ENCODE data around the gene LSM4. TPM values are rescaled to one million over a fixed set of nuclear protein-coding genes. Genes with fewer than 3 reads are reported as not detected.
A peak's percentile ranks its signal among the peaks of the same experiment; 100 is the strongest.

Gene LSM4
- total and polyA plus RNA-seq, 2 of the 13 experiments (the other 11 are each of a cell fraction or from before 2014, with no cell fraction given), result 65.8 to 166 TPM

- TF ChIP-seq HNF1B (CRISPR knock-in tag; IDR thresholded peaks at IDR 0.05) (0 out of 2 replicates have a peak, but pooled peaks have one; percentile 31), THAP8 (CRISPR knock-in tag; IDR thresholded peaks at IDR 0.05; ENCODE audit: borderline replicate concordance) (no peak), SATB2 (CRISPR knock-in tag; IDR thresholded peaks at IDR 0.05) (no peak), ZFP90 (CRISPR knock-in tag; IDR thresholded peaks at IDR 0.05; ENCODE audit: borderline replicate concordance) (0 out of 2 replicates have a peak, but pooled peaks have one; percentile 18), ZNF562 (CRISPR knock-in tag; IDR thresholded peaks at IDR 0.05; ENCODE audit: borderline replicate concordance) (no peak), ZNF574 (CRISPR knock-in tag; IDR thresholded peaks at IDR 0.05) (0 out of 2 replicates have a peak, but pooled peaks have one; percentile 22), ZNF652 (CRISPR knock-in tag; IDR thresholded peaks at IDR 0.05; ENCODE audit: borderline replicate concordance, low read depth) (peak; percentile 96), SIN3A (IDR thresholded peaks at IDR 0.05; ENCODE audit: borderline replicate concordance, low read depth, low read length) (no peak), ELF3 (CRISPR knock-in tag; IDR thresholded peaks at IDR 0.05) (no peak), AHDC1 (CRISPR knock-in tag; IDR thresholded peaks at IDR 0.05; ENCODE audit: borderline replicate concordance) (no peak), NFRKB (IDR thresholded peaks at IDR 0.05) (no peak), PRDM4 (CRISPR knock-in tag; IDR thresholded peaks at IDR 0.05; ENCODE audit: borderline replicate concordance) (no peak), ZNF761 (CRISPR knock-in tag; conservative IDR thresholded peaks at IDR 0.05) (no peak)
Observed at GRCh38 chr19:18292810-18293641, 29.9 kb downstream of the LSM4 start (continued).
